Forelimb muscle (tissue), 1 donor: Measurements from ENCODE around the gene BTRC. TPM values are rescaled to one million over a fixed set of nuclear protein-coding genes. Genes with fewer than 3 reads are reported as not detected.
"Not testable (repeated sequence)": the region's sequence is repeated elsewhere in the genome, so short reads cannot be mapped to it uniquely, and the experiment has no call there.

ENCODE experiments used
- DNase-seq: peaks from one replicate; pipeline ENCODE4 v3.0.0-alpha.2; 2013; ENCODE audit warnings: low read depth
- polyA plus RNA-seq: library from polyadenylated mRNA; unstranded; fragments of 120-200 nt; gene quantifications from one replicate; pipeline ENCODE4 v1.2.1, GENCODE V29; 2013; ENCODE audit not compliant: insufficient read length

The BTRC gene
- polyA plus RNA-seq, 1 donor = 24.9 TPM

DNA sequence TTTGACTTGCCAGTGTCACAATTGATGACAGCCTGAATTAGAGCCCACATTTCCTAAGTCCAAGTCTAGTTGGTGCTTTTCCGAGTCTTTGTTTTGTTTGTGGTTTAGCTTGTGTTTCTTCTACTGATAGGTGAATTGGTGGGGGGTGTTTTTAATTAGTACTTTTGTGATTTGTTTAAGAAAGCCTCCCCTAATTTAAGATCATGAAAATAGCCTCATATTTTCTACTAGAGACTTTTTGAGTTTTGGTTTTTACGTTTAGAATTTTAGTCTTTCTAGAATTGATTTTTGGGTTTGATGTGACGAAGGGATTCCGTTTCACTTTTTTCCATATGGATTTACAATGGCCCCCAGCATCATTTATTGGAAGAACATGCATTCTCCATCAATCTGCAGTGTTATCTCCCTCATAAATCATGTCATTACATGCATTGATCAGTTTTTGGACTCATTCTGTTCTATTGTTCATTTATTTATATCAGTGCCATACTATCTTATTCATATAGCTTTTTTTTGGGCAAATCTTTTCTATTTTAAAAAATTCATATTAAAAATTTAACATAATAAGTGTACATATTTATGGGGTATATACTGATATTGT is 32.8 kb downstream of the BTRC start:
- no peak for DNase-seq

DNA sequence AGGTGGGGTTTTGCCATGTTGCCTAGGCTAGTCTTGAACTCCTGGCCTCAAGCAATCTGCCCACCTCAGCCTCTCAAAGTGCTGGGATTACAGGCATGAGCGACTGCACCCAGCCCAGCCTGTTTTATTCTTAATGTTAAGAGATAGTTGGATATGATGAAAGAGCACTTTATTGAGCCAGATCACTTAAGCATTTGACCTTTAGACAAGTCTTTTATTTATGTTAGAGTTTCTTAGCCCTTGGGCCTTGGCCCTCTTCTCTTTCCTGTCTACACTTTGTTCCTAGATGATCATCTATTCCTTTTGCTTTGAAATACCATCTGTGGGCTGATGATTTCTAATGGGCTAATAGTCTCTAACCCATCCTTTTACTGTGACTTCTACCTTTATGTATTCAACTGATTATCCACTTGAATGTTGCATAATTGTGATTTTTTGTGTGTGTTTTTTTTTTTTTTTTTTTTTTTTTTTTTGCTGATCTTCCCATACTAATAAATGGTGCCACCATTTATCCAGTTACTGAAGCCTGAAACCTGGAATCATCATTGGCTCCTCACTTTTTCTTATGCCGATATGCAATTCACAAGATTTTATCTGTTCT is 34.8 kb downstream of the BTRC start:
- no peak for DNase-seq

DNA sequence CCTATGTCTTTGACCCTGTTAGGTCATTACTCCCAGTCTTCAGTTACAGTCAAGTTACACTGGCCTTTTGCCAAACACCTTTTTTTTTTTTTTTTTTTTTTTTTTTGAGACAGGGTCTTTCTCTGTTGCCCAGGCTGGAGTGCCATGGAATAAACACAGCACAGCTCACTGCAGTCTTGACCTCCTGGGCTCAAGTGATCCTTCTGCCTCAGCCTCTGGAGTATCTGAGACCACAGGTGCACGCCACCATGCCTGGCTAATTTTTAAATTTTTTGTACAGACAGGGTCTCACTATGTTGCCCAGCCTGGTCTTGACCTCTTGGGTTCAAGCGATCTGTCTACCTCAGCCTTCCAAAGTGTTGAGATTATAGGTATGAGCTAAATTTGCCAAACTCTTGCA is 35.6 kb downstream of the BTRC start:
- not testable (repeated sequence) for DNase-seq

DNA sequence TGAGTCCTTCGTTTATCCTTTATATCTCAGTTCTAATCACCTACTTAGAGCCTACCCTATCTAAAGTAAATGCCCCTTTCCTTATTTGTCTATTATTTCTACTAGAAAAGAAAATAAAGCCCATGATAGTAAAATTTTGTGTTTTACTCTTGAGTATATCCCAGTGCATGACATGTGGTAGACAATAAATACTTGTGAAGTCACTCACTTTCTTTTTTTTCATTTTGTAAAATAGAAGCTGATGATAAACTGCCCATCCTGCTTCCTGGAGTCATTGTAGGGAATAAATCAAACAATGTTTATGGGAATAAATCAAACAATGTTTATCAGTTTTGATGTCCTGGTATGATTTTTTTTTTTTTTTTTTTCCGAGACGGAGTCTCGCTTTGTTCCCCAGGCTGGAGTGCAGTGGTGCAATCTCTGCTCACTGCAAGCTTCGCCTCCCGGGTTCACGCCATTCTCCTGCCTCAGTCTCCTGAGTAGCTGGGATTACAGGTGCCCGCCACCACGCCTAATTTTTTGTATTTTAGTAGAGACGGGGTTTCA is 36.1 kb downstream of the BTRC start:
- no peak for DNase-seq

DNA sequence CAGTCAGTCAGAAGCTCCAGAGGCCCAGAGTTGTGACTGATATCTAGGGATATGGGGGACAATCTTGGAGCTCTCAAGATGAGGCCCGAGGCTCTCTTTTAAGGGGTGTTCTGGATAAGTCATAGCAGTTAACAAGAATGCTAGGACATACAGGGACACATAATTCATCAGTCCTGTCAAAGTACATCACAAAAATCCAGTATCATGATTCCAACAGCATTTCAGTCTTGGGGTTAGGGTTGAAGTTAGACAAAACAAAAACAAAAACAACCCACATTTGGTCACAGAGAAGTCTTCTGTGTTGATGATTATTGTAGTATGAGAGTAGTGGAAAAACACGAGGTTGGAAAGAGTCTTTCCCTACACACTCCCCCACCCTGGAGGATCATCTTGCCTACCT is 39.4 kb downstream of the BTRC start:
- DNase-seq = no peak

DNA sequence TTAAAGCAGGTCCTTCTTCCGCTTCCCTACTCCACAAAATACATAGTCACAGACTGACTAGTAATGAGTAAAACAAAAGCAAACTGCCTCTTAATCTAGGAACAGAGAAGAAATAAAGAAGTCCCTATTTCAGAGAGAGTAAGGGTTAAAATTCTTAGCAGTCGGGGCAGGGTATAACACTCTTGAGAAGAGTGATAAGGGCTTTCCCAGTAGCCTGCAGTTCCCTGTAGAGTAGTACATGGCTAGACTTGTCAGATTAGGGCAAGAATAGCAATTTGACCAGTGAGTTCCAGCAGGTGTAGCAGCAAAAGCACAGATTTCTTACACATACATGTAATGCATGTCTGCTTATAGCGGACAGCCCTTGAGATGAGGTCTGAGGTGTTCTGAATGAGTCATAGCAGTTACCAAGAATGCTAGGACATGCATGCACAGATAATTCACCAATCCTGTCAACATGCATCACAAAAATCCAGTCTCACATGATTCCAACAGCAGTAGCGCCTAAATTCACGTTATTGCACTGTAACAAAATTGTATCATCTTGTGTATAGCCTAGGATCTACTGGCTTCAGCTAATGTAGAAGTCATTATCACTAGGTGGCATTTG is 40.7 kb downstream of the BTRC start:
- no peak for DNase-seq

DNA sequence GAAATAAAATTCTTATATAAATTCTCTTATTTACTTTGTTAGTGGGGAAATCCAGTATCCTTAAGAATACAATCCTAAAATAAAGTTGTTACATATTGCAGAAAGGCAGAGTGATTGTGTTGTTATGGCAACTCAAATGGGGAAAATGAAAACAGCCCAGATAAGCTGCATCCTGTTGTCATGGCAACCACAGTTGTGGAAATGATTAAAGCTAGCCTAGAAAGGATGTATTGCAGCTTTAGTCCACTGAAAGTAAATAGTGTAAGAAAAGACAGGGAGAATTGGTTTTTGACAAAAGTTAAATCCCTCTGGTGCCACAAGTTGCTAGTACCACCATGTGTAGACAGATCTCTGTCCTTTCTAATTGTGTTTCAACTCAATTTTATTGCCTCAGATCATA is 43.2 kb downstream of the BTRC start:
- peak; percentile 65 for DNase-seq

DNA sequence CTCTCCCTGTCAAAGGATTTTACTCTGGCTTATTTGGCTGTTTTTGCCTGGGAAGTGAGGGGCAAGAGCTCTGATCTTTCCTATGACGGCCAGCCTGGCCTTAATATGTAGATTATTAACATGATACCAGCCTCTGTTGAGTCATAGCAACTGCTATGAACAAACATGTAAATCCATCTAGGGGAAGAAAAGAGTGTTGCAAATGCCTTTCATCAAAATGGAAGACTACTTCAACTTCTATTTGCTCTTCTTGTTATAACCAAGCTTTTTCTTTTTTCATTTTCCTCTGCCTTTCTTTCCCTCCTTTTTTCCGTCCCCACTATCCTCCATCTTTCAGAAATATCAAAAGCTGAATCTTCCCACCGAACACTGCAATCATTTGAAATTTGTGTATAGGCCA is 46.6 kb downstream of the BTRC start:
- no peak for DNase-seq

DNA sequence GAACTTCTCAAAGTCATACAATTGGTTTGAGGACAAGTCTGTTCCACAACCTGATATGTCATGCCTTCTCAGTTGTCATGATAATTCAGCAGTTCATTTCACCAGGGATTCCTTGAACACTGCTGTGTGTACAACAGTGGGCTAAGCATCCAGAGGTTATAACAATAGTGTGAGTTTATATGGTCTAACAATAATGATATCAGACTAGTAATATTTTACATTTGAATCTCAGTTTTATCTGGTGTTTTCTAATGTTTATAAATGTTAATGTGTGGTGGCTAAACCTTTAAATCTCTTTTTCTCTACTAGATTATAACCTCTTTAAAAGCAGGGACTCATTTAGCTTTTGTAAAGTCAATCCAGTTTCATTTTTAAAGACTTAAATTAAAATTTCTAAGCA is 48.7 kb downstream of the BTRC start:
- no peak for DNase-seq

DNA sequence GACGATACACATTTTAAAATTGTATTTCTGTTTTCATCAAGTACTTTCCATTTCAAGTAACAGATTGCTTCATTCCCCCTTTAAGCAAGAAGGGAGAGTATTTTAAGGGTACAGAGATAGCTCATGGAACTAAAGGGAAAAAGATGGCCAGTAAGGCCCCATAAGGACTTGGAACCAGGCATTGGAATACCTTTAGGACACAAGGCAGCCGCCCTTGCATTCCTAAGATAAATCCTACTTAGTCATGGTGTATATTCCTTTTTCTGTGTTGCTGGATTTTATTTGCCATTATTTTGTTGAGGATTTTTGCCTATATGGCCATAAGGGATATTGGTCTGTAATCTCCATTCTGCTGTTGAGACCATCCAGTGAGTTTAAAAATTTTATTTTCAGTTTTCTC is 49.2 kb downstream of the BTRC start:
- no peak for DNase-seq

DNA sequence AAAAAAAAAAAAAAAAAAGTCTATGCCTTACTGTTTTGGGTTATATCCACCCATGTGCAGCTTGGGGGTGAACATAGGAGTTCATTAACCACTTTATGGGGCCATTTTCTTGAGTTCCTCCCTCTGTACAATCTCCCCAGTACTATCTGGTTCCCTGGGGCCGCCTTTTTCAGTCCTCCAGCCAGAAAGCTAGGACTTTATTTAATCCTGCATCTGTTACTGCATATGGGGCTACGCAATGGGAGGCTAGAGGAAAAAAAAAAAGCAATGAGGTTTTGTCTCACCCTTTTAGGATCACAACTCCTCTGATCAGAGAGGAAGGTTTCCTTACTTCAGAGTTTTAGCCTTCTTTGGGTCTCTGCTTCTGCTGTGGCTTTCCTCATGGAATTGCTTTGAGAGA is 51.0 kb downstream of the BTRC start:
- DNase-seq = no peak

DNA sequence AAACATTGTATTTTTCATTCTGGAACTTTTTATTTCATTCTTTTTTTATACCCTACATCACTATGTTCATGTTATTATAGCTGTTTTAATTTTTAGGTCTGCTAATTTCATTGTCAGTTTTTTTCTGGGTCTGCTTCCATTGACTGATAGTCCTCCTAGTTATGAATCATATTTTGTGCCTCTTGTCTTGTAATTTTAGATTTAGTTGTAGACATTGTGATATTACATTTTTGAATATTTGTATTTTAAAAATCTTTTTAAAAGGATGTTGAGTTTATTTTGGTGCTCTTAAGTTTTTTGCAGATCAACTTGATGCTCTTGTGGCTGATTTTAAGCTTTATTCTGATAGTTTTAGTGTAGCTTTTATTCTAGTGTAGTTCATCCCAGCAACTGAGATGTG is 57.6 kb downstream of the BTRC start:
- DNase-seq = no peak

DNA sequence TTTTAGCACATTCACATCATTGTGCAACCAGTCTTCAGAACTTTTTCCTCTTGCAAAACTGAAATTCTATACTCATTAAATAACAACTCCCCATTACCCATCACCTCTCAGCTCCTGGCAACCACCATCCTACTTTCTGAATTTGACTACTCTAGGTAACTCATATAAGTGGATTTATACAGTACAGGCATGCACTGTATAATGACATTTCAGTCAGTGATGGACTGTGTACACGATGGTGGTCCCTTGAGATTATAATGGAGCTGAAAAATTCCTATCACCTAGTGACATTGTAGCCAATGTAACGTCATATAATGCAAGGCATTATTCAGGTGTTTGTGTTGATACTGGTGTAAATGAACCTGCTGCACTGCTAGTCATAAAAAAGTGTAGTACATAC is 60.1 kb downstream of the BTRC start:
- no peak for DNase-seq

DNA sequence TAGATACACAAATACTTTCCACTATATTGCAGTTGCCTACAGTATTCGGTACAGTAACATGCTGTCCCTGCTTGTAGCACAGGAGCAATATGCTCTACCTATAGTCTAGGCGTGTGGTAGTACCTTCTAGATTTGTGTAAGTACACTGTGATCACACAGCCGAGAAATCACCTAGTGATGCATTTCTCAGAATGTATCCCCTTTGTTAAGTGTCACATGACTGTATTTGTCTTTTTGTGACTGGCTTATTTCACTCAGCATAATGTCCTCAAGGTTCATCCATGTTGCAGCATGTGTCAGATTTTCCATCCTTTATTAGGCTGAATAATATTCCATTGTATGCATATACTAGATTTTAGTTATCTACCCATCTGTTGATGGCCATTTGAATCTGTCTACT is 61.9 kb downstream of the BTRC start:
- no peak for DNase-seq

DNA sequence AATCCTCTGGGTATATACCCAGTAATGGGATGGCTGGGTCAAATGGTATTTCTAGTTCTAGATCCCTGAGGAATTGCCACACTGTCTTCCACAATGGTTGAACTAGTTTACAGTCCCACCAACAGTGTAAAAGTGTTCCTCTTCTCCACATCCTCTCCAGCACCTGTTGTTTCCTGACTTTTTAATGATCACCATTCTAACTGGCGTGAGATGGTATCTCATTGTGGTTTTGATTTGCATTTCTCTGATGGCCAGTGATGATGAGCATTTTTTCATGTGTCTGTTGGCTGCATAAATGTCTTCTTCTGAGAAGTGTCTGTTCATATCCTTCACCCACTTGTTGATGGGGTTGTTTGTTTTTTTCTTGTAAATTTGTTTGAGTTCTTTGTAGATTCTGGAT is 68.0 kb downstream of the BTRC start:
- DNase-seq = not testable (repeated sequence)

DNA sequence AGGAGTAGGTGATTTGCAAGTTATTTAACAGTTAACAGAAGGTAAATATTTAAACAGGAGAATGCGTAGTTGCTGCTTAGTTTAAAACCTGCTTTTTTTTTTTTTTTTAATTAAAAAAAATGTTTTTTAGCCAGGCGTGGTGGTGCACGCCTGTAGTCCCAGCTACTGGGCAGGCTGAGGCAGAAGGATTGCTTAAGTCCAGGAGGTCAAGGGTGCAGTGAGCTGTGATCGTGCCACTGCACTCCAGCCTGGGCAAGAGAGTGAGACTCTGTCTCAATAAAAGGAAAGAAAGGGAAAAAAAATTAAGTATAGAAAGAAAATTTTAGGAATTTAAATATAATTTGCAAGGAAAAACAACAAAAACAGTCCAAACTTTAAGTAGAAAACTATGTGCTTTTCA is 71.6 kb downstream of the BTRC start:
- no peak for DNase-seq

DNA sequence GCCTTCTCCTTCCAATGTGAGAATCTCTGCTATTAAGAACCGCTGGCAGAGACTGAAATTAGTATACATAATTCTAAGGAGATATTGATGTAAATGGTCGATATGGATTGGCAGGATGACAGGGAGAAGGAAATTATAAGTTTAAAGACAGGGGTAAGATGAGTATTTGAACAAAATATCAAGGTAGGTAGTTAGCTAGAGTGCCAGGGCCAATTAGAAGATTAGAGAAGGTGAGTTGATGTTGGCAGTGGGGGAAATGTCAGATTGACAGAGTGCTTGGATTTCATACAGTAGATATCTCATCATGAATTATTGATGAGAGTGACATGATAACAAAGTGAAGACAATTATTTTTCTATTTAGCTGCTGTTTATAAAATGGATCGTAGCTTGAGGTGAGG is 74.1 kb downstream of the BTRC start:
- DNase-seq = no peak

DNA sequence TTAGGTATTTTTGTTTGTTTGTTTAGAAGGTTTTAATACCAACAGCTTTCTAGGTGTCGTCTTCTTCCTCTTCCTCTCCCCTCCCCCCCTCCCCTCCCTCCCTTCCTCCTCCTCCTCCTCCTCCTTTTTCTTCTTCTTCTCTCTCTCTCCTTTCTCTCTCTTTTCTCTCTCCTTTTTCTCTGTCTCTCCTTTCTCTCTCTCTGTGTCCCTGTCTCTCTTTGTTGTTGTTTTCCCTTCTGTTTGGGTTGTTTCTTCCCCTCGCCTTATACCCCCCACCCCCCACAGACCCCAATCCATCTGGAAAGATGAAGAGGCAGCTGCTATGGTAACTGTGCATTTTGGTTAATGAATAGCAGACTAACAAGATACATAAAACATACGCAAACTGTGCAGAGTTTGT is 75.5 kb downstream of the BTRC start:
- DNase-seq = no peak

DNA sequence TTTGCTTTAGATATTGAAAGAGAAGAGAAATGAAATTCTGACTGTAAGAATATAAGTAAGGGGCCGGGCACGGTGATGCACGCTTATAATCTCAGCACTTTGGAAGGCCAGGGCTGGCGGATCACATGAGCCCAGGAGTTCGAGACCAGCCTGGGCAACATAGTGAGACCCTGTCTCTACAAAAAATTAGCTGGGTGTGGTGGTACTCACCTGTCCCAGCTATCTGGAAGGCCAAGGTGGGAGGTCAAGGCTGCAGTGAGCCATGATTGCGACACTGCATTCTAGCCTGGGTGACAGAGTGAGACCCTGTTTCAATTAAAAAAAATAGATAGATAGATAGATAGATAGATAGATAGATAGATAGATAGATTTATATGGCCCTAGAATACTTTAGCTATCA is 82.3 kb downstream of the BTRC start:
- no peak for DNase-seq

DNA sequence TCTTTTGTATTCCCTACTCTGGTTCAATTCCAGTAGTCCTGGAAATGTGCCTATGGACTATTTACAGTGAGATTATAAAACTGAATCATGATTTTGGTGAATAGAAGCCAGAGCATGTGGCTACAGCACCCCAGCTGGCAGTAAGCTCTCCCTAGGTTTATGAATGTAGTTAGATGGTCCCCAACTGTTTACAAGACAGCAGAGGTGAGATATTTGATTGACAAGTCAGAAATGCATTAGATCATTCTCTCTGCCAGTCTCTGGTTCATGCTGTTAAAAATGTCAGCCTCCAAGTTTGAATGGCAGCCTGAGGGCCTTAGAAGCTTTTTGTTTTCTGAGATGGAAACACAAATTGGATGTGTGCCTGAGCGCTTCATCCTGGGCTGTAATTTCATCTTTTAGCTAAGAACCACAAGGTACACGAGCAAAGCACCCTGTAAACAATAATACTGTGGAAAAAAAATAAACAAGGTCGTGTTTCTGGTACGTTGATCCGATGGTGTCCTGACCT is 85.0 kb downstream of the BTRC start:
- DNase-seq = no peak

DNA sequence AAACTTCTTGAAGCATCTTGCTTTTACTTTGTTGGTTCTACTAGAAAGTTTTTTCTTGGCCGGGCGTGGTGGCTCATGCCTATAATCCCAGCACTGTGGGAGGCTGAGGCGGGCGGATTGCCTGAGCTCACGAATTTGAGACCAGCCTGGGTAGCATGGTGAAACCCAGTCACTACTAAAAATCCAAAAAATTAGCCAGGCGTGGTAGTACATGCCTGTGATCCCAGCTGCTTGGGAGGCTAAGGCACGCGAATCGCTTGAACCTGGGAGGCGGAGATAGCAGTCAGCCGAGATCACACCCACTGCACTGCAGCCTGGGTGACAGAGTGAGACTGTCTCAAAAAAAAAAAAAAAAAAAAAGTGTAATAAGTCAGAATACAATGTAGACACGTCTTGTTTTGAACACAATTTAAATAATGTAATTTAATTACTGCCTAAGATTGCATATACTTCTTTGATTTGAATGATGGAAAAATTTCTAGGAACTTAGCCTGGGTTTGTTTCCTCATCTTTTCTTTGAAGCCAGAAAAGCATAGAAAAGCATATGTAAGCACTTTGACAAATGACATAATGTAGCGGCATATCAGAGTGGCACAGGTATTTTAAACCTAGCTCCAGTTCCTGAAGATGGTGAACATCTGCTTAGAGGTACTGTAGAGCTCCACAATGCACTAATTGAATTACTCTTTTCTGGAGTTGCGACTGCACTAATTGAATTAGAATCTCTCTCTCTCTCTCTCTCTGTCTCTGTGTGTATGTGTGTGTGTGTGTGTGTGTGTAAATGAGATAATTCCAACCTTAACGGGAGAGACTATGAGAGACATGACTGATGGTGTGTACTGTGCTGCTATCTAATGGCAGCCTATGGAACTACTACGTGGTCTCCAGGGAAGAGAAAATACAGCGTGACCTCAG is 87.8 kb downstream of the BTRC start:
- peak; percentile 20 for DNase-seq

DNA sequence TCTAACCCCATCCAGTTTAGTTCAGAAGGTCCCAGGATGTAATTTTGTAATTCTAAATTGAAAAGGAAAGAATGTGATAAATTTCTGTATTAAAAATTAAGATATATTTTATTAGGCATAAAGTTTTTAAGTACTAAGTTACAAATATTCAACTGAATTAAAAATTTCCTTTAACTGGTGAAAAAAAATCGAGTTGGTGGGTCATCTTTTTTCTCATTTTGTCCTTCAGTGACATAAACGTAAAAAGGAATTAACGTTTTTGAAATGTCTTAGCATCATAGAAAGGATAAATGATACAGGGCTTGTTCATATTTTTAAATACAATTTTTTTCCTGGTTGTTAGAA is 88.5 kb downstream of the BTRC start:
- DNase-seq = no peak
